HepG2 (cell line): ENCODE data around the gene TBX3. TPM values are rescaled to one million over a fixed set of nuclear protein-coding genes. Genes with fewer than 3 reads are reported as not detected.

Experiments used
- ARHGAP35 ChIP-seq: sonication (generic); formaldehyde crosslinking; IDR thresholded peaks from 2 replicates; pipeline ENCODE4 v1.9.0; 2022; ENCODE audit warnings: mild to moderate bottlenecking, inconsistent platforms, moderate library complexity, missing genetic modification reagents, borderline replicate concordance
- ATM ChIP-seq: fragments of 450-650 bp; IDR thresholded peaks from 2 replicates; pipeline ENCODE4 v1.7.1; 2017; ENCODE audit warnings: mild to moderate bottlenecking, borderline replicate concordance
- HNRNPH1 ChIP-seq: fragments of 200-400 bp; formaldehyde crosslinking; optimal IDR thresholded peaks from 2 replicates; pipeline ENCODE3; 2017; ENCODE audit warnings: mild to moderate bottlenecking, low read depth, low read length
- MED1 ChIP-seq: sonication (generic); formaldehyde crosslinking; IDR thresholded peaks from 2 replicates; pipeline ENCODE4 v1.4.0; 2020; ENCODE audit warnings: missing genetic modification reagents
- SP4 ChIP-seq: sonication (generic); formaldehyde crosslinking; IDR thresholded peaks from 2 replicates; pipeline ENCODE4 v1.8.1; 2023; ENCODE audit warnings: mild to moderate bottlenecking, missing genetic modification reagents
- TBX3 ChIP-seq: fragments of 450-650 bp; IDR thresholded peaks from 2 replicates; pipeline ENCODE4 v1.6.1; 2017; ENCODE audit warnings: antibody characterized with exemption, mild to moderate bottlenecking, inconsistent platforms, borderline replicate concordance
- polyA plus RNA-seq, 8 experiments: library from polyadenylated mRNA; depleted of rRNA in 3 of 8; stranded (reverse) in 7 of 8; unstranded in 1 of 8; fragments of >200 nt; fragmentation: Illumina TruSeq in 4 of 8; extraction: Trizol in 4 of 8; gene quantifications; 2 replicates each; pipeline versions ENCODE4 v1.2.1 to v1.2.3, GENCODE V29; 2011 to 2016; ENCODE audit warnings: low read depth in 4 of 8, missing spikeins in 1 of 8, mixed read lengths in 1 of 8; ENCODE audit not compliant: insufficient read depth in 1 of 8
- total RNA-seq, 5 experiments: library from RNA; depleted of rRNA; stranded (reverse); fragments of >200 nt; fragmentation: Illumina TruSeq; extraction: Trizol; gene quantifications; 2 replicates each; pipeline ENCODE4 v1.2.3, GENCODE V29; 2016; ENCODE audit warnings: low read depth in 1 of 5
- TF ChIP-seq, protein P1 (sequence below): sonication (generic); formaldehyde crosslinking; IDR thresholded peaks from 2 replicates; pipeline ENCODE4 v1.4.0; 2020; ENCODE audit warnings: mild to moderate bottlenecking, missing genetic modification reagents, borderline replicate concordance
- TF ChIP-seq, protein P2 (sequence below): sonication (generic); formaldehyde crosslinking; IDR thresholded peaks from 2 replicates; pipeline ENCODE4 v1.9.0; 2021; ENCODE audit warnings: missing genetic modification reagents, borderline replicate concordance
- TF ChIP-seq, protein P3 (sequence below): sonication (generic); formaldehyde crosslinking; IDR thresholded peaks from 2 replicates; pipeline ENCODE4 v1.4.0; 2020; ENCODE audit warnings: mild to moderate bottlenecking, low read depth, missing genetic modification reagents
- TF ChIP-seq, protein P4 (sequence below): fragments of 450-650 bp; IDR thresholded peaks from 2 replicates; pipeline ENCODE4 v1.6.1; 2017; ENCODE audit warnings: mild to moderate bottlenecking
- TF ChIP-seq, protein P5 (sequence below): sonication (generic); formaldehyde crosslinking; IDR thresholded peaks from 2 replicates; pipeline ENCODE4 v1.4.0; 2020; ENCODE audit warnings: low read depth, mild to moderate bottlenecking, missing genetic modification reagents
- TF ChIP-seq, protein P6 (sequence below): sonication (generic); formaldehyde crosslinking; IDR thresholded peaks from 2 replicates; pipeline ENCODE4 v1.8.1; 2023; ENCODE audit warnings: missing genetic modification reagents, mild to moderate bottlenecking, borderline replicate concordance
- TF ChIP-seq, protein P7 (sequence below): sonication (generic); formaldehyde crosslinking; conservative IDR thresholded peaks from 2 replicates; pipeline ENCODE4 v1.8.1; 2023; ENCODE audit warnings: missing genetic modification reagents

Gene TBX3
- total and polyA plus RNA-seq, 2 of the 13 experiments (the other 11 are each of a cell fraction or from before 2014, with no cell fraction given): 27.1 to 42.4 TPM

DNA sequence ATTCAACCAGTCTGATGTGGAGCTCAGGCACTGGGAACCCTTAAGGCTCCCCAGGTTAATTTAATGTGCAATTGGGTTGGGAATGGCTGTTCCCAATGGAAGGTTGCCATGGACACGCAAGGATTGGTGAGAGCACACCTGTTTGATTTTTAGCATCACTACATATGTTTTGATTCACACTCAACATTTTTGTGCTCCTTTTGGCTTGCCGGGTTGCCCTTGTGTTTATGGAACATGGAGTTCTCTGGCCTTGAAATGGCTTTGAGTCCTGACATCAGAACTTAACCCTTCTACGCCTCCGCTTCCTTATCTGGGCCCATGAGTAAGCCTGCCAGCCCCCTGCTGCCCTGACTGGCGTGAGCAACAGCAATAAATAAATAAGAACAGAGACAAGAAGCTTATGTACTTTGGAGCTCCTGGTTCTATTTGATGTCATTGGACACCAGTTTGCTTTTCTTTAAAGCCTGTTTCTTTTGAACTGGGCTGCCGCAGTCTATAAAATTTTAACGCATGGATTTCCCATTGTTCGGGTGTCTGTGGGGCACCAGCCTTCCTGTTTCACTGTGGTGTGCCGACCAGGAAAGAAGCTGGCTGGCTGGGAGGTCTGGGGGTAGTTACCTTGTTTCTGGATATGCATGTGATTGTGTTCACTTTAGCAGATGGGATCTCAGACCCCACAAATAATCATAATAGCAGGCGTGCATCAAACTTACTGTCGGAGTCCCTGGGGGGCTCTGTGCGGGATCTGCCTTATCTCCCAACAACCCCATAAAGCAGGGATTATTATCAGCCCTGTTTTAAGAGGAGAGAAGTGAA lies 27.8 kb downstream of the TBX3 start (continued):
- TF ChIP-seq, protein P1, sequence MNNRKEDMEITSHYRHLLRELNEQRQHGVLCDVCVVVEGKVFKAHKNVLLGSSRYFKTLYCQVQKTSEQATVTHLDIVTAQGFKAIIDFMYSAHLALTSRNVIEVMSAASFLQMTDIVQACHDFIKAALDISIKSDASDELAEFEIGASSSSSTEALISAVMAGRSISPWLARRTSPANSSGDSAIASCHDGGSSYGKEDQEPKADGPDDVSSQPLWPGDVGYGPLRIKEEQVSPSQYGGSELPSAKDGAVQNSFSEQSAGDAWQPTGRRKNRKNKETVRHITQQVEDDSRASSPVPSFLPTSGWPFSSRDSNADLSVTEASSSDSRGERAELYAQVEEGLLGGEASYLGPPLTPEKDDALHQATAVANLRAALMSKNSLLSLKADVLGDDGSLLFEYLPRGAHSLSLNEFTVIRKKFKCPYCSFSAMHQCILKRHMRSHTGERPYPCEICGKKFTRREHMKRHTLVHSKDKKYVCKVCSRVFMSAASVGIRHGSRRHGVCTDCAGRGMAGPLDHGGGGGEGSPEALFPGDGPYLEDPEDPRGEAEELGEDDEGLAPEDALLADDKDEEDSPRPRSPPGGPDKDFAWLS (CRISPR knock-in tag): no peak
- TF ChIP-seq HNRNPH1 (no peak), SP4 (CRISPR knock-in tag) (no peak), TBX3 (peak; percentile 65; the same call in 1 of the 2 replicates), ATM (no peak), ARHGAP35 (CRISPR knock-in tag) (no peak; the same call in 1 of the 2 replicates), MED1 (CRISPR knock-in tag) (peak; percentile 97)
- TF ChIP-seq, protein P2, sequence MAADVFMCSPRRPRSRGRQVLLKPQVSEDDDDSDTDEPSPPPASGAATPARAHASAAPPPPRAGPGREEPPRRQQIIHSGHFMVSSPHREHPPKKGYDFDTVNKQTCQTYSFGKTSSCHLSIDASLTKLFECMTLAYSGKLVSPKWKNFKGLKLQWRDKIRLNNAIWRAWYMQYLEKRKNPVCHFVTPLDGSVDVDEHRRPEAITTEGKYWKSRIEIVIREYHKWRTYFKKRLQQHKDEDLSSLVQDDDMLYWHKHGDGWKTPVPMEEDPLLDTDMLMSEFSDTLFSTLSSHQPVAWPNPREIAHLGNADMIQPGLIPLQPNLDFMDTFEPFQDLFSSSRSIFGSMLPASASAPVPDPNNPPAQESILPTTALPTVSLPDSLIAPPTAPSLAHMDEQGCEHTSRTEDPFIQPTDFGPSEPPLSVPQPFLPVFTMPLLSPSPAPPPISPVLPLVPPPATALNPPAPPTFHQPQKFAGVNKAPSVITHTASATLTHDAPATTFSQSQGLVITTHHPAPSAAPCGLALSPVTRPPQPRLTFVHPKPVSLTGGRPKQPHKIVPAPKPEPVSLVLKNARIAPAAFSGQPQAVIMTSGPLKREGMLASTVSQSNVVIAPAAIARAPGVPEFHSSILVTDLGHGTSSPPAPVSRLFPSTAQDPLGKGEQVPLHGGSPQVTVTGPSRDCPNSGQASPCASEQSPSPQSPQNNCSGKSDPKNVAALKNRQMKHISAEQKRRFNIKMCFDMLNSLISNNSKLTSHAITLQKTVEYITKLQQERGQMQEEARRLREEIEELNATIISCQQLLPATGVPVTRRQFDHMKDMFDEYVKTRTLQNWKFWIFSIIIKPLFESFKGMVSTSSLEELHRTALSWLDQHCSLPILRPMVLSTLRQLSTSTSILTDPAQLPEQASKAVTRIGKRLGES (CRISPR knock-in tag): no peak
- TF ChIP-seq, protein P3, sequence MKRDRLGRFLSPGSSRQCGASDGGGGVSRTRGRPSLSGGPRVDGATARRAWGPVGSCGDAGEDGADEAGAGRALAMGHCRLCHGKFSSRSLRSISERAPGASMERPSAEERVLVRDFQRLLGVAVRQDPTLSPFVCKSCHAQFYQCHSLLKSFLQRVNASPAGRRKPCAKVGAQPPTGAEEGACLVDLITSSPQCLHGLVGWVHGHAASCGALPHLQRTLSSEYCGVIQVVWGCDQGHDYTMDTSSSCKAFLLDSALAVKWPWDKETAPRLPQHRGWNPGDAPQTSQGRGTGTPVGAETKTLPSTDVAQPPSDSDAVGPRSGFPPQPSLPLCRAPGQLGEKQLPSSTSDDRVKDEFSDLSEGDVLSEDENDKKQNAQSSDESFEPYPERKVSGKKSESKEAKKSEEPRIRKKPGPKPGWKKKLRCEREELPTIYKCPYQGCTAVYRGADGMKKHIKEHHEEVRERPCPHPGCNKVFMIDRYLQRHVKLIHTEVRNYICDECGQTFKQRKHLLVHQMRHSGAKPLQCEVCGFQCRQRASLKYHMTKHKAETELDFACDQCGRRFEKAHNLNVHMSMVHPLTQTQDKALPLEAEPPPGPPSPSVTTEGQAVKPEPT (CRISPR knock-in tag): no peak
- TF ChIP-seq, protein P4, sequence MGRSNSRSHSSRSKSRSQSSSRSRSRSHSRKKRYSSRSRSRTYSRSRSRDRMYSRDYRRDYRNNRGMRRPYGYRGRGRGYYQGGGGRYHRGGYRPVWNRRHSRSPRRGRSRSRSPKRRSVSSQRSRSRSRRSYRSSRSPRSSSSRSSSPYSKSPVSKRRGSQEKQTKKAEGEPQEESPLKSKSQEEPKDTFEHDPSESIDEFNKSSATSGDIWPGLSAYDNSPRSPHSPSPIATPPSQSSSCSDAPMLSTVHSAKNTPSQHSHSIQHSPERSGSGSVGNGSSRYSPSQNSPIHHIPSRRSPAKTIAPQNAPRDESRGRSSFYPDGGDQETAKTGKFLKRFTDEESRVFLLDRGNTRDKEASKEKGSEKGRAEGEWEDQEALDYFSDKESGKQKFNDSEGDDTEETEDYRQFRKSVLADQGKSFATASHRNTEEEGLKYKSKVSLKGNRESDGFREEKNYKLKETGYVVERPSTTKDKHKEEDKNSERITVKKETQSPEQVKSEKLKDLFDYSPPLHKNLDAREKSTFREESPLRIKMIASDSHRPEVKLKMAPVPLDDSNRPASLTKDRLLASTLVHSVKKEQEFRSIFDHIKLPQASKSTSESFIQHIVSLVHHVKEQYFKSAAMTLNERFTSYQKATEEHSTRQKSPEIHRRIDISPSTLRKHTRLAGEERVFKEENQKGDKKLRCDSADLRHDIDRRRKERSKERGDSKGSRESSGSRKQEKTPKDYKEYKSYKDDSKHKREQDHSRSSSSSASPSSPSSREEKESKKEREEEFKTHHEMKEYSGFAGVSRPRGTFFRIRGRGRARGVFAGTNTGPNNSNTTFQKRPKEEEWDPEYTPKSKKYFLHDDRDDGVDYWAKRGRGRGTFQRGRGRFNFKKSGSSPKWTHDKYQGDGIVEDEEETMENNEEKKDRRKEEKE: no peak
- TF ChIP-seq, protein P5, sequence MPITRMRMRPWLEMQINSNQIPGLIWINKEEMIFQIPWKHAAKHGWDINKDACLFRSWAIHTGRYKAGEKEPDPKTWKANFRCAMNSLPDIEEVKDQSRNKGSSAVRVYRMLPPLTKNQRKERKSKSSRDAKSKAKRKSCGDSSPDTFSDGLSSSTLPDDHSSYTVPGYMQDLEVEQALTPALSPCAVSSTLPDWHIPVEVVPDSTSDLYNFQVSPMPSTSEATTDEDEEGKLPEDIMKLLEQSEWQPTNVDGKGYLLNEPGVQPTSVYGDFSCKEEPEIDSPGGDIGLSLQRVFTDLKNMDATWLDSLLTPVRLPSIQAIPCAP (CRISPR knock-in tag): no peak
- TF ChIP-seq, protein P6, sequence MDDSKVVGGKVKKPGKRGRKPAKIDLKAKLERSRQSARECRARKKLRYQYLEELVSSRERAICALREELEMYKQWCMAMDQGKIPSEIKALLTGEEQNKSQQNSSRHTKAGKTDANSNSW (CRISPR knock-in tag): no peak
- TF ChIP-seq, protein P7, sequence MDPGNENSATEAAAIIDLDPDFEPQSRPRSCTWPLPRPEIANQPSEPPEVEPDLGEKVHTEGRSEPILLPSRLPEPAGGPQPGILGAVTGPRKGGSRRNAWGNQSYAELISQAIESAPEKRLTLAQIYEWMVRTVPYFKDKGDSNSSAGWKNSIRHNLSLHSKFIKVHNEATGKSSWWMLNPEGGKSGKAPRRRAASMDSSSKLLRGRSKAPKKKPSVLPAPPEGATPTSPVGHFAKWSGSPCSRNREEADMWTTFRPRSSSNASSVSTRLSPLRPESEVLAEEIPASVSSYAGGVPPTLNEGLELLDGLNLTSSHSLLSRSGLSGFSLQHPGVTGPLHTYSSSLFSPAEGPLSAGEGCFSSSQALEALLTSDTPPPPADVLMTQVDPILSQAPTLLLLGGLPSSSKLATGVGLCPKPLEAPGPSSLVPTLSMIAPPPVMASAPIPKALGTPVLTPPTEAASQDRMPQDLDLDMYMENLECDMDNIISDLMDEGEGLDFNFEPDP (CRISPR knock-in tag): no peak
